Measurements from ENCODE around the gene TAOK2. TPM values are rescaled to one million over a fixed set of nuclear protein-coding genes. Genes with fewer than 3 reads are reported as not detected.

Gene TAOK2
- total RNA-seq, 1 experiment from 2014 or later: 56.7 TPM

GRCh38 chr16:29995324-29995910 lies 21.7 kb downstream of the TAOK2 start, which contains the start of gene HIRIP3:
HIRIP3 (minus strand) TSS chr16:29995617; CDS start chr16:29995605, 12 bp downstream.
- DNase-seq (ENCODE audit: low read depth, low spot score): peak; percentile 66
- ChIA-PET RAD21 (ENCODE audit: low non-redundant PET in 1 of 2, low total read pairs in 2 of 2, uncharacterized antibody in 2 of 2, unreplicated experiment in 2 of 2) (no interaction called here), CTCF (no interaction called here), POLR2A (interaction anchor here (0.6 to 1.2 kb wide), 4 partner anchors 18 to 96 kb away, joined by 3 read pairs; partner anchors contain the start of genes ASPHD1, SEZ6L2, TAOK2 and TMEM219)
- BruUV-seq (replicated peaks): no TSS peak
- ATAC-seq: peak; percentile 59
- Histone ChIP-seq H3K4me2 (ENCODE audit: low read length) (peak within 1 kb of the TSS; percentile 92), H3K27me3 (ENCODE audit: insufficient read depth, low read length) (no peaks in the 10 kb centered on the region), H3K9me2 (ENCODE audit: insufficient read depth) (no peaks in the 10 kb centered on the region), H3K4me3 (replicated peaks in 1 of 2; ENCODE audit: low read depth in 1 of 2, low read length in 2 of 2) (peak within 1 kb of the TSS; percentile 83 to 95), H3K9me3 (ENCODE audit: control insufficient read depth in 1 of 2, insufficient read depth in 1 of 2, low read depth in 1 of 2, low read length in 2 of 2) (no peaks in the 10 kb centered on the region), H3K79me2 (ENCODE audit: insufficient read depth, low read length) (peaks cover 11% of the 10 kb centered on the region), H2AFZ (ENCODE audit: low read depth, low read length, poor library complexity, severe bottlenecking) (peak within 1 kb of the TSS; percentile 64), H3K36me3 (ENCODE audit: control insufficient read depth in 1 of 2, insufficient read depth in 2 of 2, low read length in 2 of 2) (peaks cover 9 to 20% of the 10 kb centered on the region in 2 experiments), H3K4me1 (ENCODE audit: control insufficient read depth in 1 of 2, insufficient read depth in 2 of 2, low read length in 2 of 2) (peaks cover 9 to 27% of the 10 kb centered on the region in 2 experiments), H4K20me1 (ENCODE audit: insufficient read depth) (no peaks in the 10 kb centered on the region), H3K9ac (ENCODE audit: low read length) (peak within 1 kb of the TSS; percentile 86), H3K27ac (ENCODE audit: low read depth, low read length) (peak within 1 kb of the TSS; percentile 88)
- TF ChIP-seq MAX (IDR thresholded peaks at IDR 0.05): peak; percentile 92
- TF ChIP-seq CEBPB (IDR thresholded peaks at IDR 0.05; ENCODE audit: low read depth): no peak
- no peak for TF ChIP-seq ELF1 (IDR thresholded peaks at IDR 0.05; ENCODE audit: borderline replicate concordance, low read depth)
- TF ChIP-seq YY1 (IDR thresholded peaks at IDR 0.05; ENCODE audit: extremely low read depth, insufficient replicate concordance, low read depth, low read length): peak; percentile 88
- TF ChIP-seq POLR2A (IDR thresholded peaks at IDR 0.05; ENCODE audit: borderline replicate concordance, extremely low read depth, insufficient read depth, insufficient read length): peak; percentile 53
- TF ChIP-seq RAD21 (IDR thresholded peaks at IDR 0.05; ENCODE audit: low read depth): no peak
- peak; percentile 51 for TF ChIP-seq POLR2AphosphoS5 (IDR thresholded peaks at IDR 0.05; ENCODE audit: low read depth, low read length)
- intact Hi-C loops (cut with micrococcal nuclease): no loop called here
